Measurements from ENCODE around the gene AGPAT1.
A peak's percentile ranks its signal among the peaks of the same experiment; 100 is the strongest.

AGPAT1 gene

DNA sequence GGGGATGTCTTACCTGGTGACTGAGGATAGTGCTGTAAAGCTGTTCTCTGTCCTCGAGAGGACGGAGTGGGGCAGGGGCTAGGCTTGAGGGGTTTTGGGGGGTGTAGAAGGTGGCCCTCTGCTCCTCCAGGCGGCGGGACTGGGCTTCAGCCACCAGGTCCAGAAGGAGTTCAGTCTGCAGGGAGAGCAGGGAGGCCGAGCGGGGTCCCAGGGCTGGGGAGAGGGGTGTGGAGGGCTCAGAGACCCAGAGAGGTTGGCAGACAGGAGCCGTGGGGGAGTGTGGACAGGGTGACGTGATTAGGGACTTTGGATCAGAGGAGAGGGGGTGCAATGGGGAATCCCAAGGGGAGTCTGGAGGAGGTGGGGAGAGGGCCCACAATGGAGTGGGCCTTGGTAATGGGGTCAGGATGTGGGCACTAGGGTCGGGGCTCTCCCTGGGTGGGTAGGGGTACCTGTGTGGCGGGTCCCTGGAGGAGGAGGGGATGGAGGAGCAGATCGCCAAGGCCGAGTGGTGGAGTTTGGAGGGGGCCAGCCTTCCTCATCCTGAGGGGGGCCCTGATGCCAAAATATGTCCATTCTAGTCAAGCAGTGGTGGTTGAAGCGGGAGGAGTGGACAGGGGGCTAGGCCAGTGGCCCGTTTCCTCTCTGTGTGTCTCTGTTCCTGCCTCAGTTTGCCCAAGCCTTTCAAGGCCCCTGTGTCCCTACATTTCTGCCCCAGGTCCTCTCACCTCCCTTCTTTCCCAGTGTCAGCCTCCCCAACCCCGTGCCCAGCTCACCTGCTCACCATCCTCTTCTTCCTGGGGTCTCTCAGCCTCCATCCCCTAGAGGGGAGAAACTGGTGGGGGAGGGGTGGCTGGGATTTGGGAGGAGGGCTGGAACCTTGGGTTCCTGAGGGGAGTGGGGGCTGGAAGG is 16.1 kb upstream of the AGPAT1 start:
- H3K27me3 ChIP-seq = no peaks in the 10 kb centered on the region
- H3K9me3 ChIP-seq = no peaks in the 10 kb centered on the region
- no peak for DNase-seq
- peaks cover 11% of the 10 kb centered on the region for H3K36me3 ChIP-seq
- peaks cover 2% of the 10 kb centered on the region; the same call in 1 of the 2 replicates for H3K4me1 ChIP-seq
- TF ChIP-seq, protein P1, sequence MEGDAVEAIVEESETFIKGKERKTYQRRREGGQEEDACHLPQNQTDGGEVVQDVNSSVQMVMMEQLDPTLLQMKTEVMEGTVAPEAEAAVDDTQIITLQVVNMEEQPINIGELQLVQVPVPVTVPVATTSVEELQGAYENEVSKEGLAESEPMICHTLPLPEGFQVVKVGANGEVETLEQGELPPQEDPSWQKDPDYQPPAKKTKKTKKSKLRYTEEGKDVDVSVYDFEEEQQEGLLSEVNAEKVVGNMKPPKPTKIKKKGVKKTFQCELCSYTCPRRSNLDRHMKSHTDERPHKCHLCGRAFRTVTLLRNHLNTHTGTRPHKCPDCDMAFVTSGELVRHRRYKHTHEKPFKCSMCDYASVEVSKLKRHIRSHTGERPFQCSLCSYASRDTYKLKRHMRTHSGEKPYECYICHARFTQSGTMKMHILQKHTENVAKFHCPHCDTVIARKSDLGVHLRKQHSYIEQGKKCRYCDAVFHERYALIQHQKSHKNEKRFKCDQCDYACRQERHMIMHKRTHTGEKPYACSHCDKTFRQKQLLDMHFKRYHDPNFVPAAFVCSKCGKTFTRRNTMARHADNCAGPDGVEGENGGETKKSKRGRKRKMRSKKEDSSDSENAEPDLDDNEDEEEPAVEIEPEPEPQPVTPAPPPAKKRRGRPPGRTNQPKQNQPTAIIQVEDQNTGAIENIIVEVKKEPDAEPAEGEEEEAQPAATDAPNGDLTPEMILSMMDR (IDR thresholded peaks at IDR 0.05; ENCODE audit: low read depth, low read length) = no peak
- no peak overlapping the region for H3K4me3 ChIP-seq (ENCODE audit: low read depth, low read length)

- H3K27me3 ChIP-seq = no peaks in the 10 kb centered on the region
- DNase-seq = no peak
- peaks cover 2% of the 10 kb centered on the region; the same call in 1 of the 2 replicates for H3K4me1 ChIP-seq
- H3K4me3 ChIP-seq (ENCODE audit: low read depth, low read length) = no peak overlapping the region
- peaks cover 14% of the 10 kb centered on the region for H3K36me3 ChIP-seq
- TF ChIP-seq, protein P1 (IDR thresholded peaks at IDR 0.05; ENCODE audit: low read depth, low read length) = no peak
- H3K9me3 ChIP-seq = no peaks in the 10 kb centered on the region
Measured at GRCh38 chr6:32190911-32191677, 15.2 kb upstream of the AGPAT1 start.

- Histone ChIP-seq H3K4me3 (ENCODE audit: low read depth, low read length) (peak within 1 kb of the TSS; percentile 66), H3K9me3 (no peaks in the 10 kb centered on the region), H3K36me3 (peaks cover 14% of the 10 kb centered on the region), H3K4me1 (peaks cover 2% of the 10 kb centered on the region; the same call in 1 of the 2 replicates), H3K27me3 (no peaks in the 10 kb centered on the region)
- peak; percentile 85 for DNase-seq
- TF ChIP-seq, protein P1 (IDR thresholded peaks at IDR 0.05; ENCODE audit: low read depth, low read length) = no peak
Measured at GRCh38 chr6:32190054-32190851, 14.4 kb upstream of the AGPAT1 start, which contains the start of gene PBX2. TSS of gene PBX2 (minus strand) at chr6:32190202. CDS start at chr6:32189915, 287 bp downstream.

DNA sequence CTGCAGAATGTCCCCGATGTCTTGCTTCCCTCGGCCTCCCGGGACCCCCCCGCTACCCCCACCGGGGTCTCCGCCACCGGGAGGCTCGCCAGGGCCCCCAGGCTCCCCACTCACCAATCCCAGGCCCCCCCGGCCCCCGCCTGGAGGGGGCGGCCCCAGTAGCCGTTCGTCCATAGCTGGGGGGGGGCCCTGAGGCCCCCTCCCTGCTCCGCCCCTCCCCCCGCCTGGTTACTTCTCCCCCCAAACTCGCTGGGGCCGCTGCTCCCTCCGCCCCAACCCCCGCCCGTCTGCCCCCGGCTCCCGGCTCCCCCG is 13.8 kb upstream of the AGPAT1 start:
- H3K27me3 ChIP-seq = no peaks in the 10 kb centered on the region
- TF ChIP-seq, protein P1 (IDR thresholded peaks at IDR 0.05; ENCODE audit: low read depth, low read length) = no peak
- H3K4me1 ChIP-seq = no peaks in the 10 kb centered on the region; the same call in 1 of the 2 replicates
- H3K9me3 ChIP-seq = no peaks in the 10 kb centered on the region
- peaks cover 14% of the 10 kb centered on the region for H3K36me3 ChIP-seq
- DNase-seq = no peak
- H3K4me3 ChIP-seq (ENCODE audit: low read depth, low read length) = peak overlapping the region; percentile 66

DNA sequence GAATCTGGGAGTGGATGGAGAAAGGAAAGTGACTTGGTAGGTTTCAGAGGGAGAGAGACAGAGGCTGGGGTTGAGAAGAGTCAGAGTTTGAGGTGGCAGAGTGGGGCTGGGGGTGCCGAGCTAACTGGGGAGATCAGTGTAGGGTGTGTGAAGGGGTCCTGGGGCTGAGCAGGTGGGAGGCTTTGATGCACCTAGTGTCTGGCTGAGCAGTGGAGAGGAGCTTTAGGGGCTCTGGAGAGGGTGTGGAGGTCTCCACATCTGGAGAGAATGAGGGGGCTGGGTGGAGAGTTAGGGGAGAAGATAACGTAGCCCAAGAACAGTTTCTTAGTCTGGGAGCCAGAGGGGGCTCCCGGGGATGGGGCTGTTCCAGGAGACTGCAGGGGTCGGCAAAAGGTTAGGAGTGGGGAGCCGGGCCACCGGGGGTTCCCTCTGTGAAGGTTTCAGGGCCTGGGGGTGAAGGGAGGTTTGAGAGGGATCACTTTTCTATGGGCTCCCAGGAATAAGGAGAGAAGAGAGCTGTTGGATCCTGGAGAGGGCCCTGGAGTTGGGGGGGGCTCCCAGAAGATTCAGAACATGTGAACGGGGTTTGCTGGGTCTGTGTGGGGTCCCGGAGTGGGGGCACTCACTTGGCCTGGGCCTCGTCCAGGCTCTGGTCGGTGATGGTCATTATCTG is 13.3 kb upstream of the AGPAT1 start:
- H3K9me3 ChIP-seq = no peaks in the 10 kb centered on the region
- TF ChIP-seq, protein P1 (IDR thresholded peaks at IDR 0.05; ENCODE audit: low read depth, low read length) = no peak
- no peak for DNase-seq
- no peaks in the 10 kb centered on the region for H3K27me3 ChIP-seq
- H3K4me3 ChIP-seq (ENCODE audit: low read depth, low read length) = peak overlapping the region; percentile 66
- peaks cover 14% of the 10 kb centered on the region for H3K36me3 ChIP-seq
- no peaks in the 10 kb centered on the region; the same call in 1 of the 2 replicates for H3K4me1 ChIP-seq

Data from BE2C (cell line).